ENCODE results near the gene COX20.

The COX20 gene

GRCh38 chr1:244850896-244851295, 15.4 kb downstream of the COX20 start:
- no peaks in the 10 kb centered on the region for H3K9me3 ChIP-seq (ENCODE audit: insufficient read depth, low read length)
- no peaks in the 10 kb centered on the region for H3K27me3 ChIP-seq (ENCODE audit: low read length)
- H3K4me2 ChIP-seq (ENCODE audit: low read depth, low read length, poor library complexity, severe bottlenecking) = no peak overlapping the region
- peaks cover 44% of the 10 kb centered on the region for H4K20me1 ChIP-seq (ENCODE audit: low read depth, low read length)
- peaks cover 96% of the 10 kb centered on the region for H3F3A ChIP-seq (ENCODE audit: insufficient read depth)
- H3K4me3 ChIP-seq (ENCODE audit: insufficient read depth, low read length, poor library complexity, severe bottlenecking) = no peak overlapping the region
- no peak overlapping the region for H2AFZ ChIP-seq (ENCODE audit: low read depth, low read length, severe bottlenecking)
- H3K27ac ChIP-seq (ENCODE audit: low read depth, low read length) = no peak overlapping the region
- peaks cover 25% of the 10 kb centered on the region for H3K79me2 ChIP-seq (ENCODE audit: insufficient read depth, low read length)
- H3K36me3 ChIP-seq (ENCODE audit: low read length) = peaks cover 95% of the 10 kb centered on the region
- no peak overlapping the region for H3K9ac ChIP-seq (ENCODE audit: low read length)
- no peak for TF ChIP-seq EZH2phosphoT487 (conservative IDR thresholded peaks at IDR 0.05; ENCODE audit: low read length)
- TF ChIP-seq, protein P1, sequence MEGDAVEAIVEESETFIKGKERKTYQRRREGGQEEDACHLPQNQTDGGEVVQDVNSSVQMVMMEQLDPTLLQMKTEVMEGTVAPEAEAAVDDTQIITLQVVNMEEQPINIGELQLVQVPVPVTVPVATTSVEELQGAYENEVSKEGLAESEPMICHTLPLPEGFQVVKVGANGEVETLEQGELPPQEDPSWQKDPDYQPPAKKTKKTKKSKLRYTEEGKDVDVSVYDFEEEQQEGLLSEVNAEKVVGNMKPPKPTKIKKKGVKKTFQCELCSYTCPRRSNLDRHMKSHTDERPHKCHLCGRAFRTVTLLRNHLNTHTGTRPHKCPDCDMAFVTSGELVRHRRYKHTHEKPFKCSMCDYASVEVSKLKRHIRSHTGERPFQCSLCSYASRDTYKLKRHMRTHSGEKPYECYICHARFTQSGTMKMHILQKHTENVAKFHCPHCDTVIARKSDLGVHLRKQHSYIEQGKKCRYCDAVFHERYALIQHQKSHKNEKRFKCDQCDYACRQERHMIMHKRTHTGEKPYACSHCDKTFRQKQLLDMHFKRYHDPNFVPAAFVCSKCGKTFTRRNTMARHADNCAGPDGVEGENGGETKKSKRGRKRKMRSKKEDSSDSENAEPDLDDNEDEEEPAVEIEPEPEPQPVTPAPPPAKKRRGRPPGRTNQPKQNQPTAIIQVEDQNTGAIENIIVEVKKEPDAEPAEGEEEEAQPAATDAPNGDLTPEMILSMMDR (IDR thresholded peaks at IDR 0.05; ENCODE audit: insufficient read depth, low read length, poor library complexity, severe bottlenecking) = no peak
- H3K9me2 ChIP-seq (replicated peaks; ENCODE audit: insufficient read depth, low read length) = no peaks in the 10 kb centered on the region

DNA sequence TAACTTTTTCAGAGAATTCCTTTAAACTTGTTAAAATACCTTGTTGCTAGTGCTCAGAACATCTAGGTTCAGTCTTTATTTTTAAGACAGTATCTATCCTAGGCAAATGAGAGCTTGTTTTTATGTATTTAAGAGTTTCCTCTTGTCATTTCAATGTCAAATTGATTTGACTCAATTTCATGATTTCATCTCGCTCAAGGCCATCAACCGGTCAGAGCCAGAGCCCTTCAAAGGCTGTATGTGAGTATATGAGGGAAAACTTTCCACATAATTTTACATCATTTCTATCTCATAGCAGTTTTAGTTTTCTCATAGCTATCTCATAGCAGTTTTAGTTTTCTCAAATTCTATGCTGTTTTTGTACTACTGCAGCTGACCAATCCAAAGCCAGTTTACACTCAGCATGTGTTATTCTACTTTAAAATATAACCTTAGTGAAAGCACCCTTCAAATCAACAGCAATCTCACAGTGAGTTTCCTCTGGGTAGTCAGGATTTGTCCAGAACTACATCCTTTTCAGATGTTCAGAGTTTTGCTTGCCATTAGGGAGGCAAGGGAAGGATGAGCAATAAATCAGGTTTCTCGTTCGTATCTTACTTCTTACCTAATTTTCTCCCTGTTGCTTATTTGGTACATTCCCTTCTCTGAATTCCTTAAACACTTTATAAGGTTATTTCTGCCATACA, 16.2 kb downstream of the COX20 start:
- TF ChIP-seq, protein P1 (IDR thresholded peaks at IDR 0.05; ENCODE audit: insufficient read depth, low read length, poor library complexity, severe bottlenecking) = no peak
- no peak for TF ChIP-seq EZH2phosphoT487 (conservative IDR thresholded peaks at IDR 0.05; ENCODE audit: low read length)
- Histone ChIP-seq H3K4me2 (ENCODE audit: low read depth, low read length, poor library complexity, severe bottlenecking) (no peak overlapping the region), H3K4me3 (ENCODE audit: insufficient read depth, low read length, poor library complexity, severe bottlenecking) (no peak overlapping the region), H3K79me2 (ENCODE audit: insufficient read depth, low read length) (peaks cover 33% of the 10 kb centered on the region), H3K27ac (ENCODE audit: low read depth, low read length) (no peak overlapping the region), H3K9me2 (replicated peaks; ENCODE audit: insufficient read depth, low read length) (no peaks in the 10 kb centered on the region), H2AFZ (ENCODE audit: low read depth, low read length, severe bottlenecking) (no peak overlapping the region), H3K36me3 (ENCODE audit: low read length) (peaks cover 97% of the 10 kb centered on the region), H3K27me3 (ENCODE audit: low read length) (no peaks in the 10 kb centered on the region), H3K9me3 (ENCODE audit: insufficient read depth, low read length) (no peaks in the 10 kb centered on the region), H3F3A (ENCODE audit: insufficient read depth) (peaks cover 98% of the 10 kb centered on the region), H4K20me1 (ENCODE audit: low read depth, low read length) (peaks cover 48% of the 10 kb centered on the region), H3K9ac (ENCODE audit: low read length) (no peak overlapping the region)

DNA sequence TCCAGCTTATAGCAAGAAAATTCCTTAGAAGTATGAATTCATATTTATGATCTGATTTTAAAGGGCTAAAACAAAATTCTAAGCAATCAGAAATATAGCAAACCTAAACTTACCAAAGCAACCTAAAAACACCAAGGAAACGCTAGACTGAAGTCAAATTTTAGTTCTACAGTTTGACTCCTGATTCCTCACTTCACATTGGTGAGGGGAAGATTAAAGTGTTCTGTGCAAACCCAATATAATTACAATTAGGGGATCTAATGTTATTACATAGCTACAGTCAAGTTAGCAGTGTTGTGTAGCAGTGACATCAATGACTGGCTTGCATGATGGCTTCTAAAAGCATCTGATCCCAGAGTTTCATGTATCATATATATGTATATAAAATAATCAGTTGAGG, 17.2 kb downstream of the COX20 start:
- Histone ChIP-seq H3K9me3 (ENCODE audit: insufficient read depth, low read length) (no peaks in the 10 kb centered on the region), H3K4me2 (ENCODE audit: low read depth, low read length, poor library complexity, severe bottlenecking) (no peak overlapping the region), H3K27me3 (ENCODE audit: low read length) (no peaks in the 10 kb centered on the region), H3K79me2 (ENCODE audit: insufficient read depth, low read length) (peaks cover 43% of the 10 kb centered on the region), H3K9me2 (replicated peaks; ENCODE audit: insufficient read depth, low read length) (no peaks in the 10 kb centered on the region), H3F3A (ENCODE audit: insufficient read depth) (peaks cover 97% of the 10 kb centered on the region), H4K20me1 (ENCODE audit: low read depth, low read length) (peaks cover 48% of the 10 kb centered on the region), H3K4me3 (ENCODE audit: insufficient read depth, low read length, poor library complexity, severe bottlenecking) (no peak overlapping the region), H2AFZ (ENCODE audit: low read depth, low read length, severe bottlenecking) (no peak overlapping the region), H3K36me3 (ENCODE audit: low read length) (peaks cover 97% of the 10 kb centered on the region), H3K27ac (ENCODE audit: low read depth, low read length) (no peak overlapping the region), H3K9ac (ENCODE audit: low read length) (no peak overlapping the region)
- TF ChIP-seq EZH2phosphoT487 (conservative IDR thresholded peaks at IDR 0.05; ENCODE audit: low read length) = no peak
- TF ChIP-seq, protein P1 (IDR thresholded peaks at IDR 0.05; ENCODE audit: insufficient read depth, low read length, poor library complexity, severe bottlenecking) = no peak

Data from SU-DHL-6 (cell line).